ENCODE results near the gene MYPOP. TPM values are rescaled to one million over a fixed set of nuclear protein-coding genes. Genes with fewer than 3 reads are reported as not detected.

Gene MYPOP
- total RNA-seq, 1 donor = 2.6 TPM

DNA sequence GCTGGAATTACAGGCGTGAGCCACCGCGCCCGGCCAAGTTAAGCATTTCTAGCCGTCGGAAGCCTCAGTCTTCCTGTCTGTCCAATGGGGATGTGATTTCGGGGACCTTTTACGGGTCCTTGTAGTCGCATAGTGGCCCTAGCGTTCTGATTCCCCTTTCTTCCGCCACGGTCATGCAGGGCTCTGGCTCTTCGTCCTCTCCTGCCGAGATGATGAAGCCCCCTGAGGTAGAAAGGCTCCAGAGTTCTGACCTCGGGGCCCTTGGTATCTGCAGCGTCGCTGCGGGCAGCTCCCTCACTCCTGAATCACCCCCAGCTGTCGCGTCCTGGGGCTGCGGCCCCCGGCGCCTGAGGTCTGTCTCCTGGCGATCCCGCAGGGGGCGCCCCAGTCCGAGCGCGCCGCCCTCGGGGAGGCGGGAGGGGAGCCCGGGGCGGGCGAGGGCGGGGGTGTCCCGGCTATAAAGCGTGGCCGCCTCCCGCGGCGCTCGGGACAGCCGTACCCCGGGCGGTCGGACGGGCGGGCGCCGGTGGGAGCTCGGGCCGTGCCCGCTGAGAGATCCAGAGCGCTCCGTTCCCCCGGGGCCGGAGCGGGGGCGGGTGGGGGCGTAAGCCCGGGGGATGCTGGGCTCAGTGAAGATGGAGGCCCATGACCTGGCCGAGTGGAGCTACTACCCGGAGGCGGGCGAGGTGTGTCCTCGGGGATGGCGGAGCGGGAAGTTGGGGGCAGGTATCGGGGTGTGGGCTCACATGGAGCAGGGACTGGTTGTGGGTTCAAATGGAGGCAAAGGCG is 38.4 kb downstream of the MYPOP start, which contains the start of gene FOXA3:
FOXA3 (plus strand) TSS at position 487 of the 789 bp plus-strand sequence; CDS start at position 618, 131 bp downstream.
- peak; percentile 28 for DNase-seq (ENCODE audit: low read depth)
- TF ChIP-seq, protein P1, sequence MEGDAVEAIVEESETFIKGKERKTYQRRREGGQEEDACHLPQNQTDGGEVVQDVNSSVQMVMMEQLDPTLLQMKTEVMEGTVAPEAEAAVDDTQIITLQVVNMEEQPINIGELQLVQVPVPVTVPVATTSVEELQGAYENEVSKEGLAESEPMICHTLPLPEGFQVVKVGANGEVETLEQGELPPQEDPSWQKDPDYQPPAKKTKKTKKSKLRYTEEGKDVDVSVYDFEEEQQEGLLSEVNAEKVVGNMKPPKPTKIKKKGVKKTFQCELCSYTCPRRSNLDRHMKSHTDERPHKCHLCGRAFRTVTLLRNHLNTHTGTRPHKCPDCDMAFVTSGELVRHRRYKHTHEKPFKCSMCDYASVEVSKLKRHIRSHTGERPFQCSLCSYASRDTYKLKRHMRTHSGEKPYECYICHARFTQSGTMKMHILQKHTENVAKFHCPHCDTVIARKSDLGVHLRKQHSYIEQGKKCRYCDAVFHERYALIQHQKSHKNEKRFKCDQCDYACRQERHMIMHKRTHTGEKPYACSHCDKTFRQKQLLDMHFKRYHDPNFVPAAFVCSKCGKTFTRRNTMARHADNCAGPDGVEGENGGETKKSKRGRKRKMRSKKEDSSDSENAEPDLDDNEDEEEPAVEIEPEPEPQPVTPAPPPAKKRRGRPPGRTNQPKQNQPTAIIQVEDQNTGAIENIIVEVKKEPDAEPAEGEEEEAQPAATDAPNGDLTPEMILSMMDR (IDR thresholded peaks at IDR 0.05; ENCODE audit: insufficient read depth, low read depth, low read length) = peak; percentile 46
- peak within 1 kb of the TSS; percentile 98 for H3K4me3 ChIP-seq (ENCODE audit: low read depth, low read length)

- peak overlapping the region; percentile 98 for H3K4me3 ChIP-seq (ENCODE audit: low read depth, low read length)
- TF ChIP-seq, protein P1 (IDR thresholded peaks at IDR 0.05; ENCODE audit: insufficient read depth, low read depth, low read length) = no peak
- DNase-seq (ENCODE audit: low read depth) = no peak
Measured at GRCh38 chr19:45863335-45863839, 39.0 kb downstream of the MYPOP start.

GRCh38 chr19:45862564-45863334 is 39.7 kb downstream of the MYPOP start, which contains the start of gene SYMPK:
Gene SYMPK (minus strand): TSS chr19:45863147. CDS start chr19:45854495, 8,652 bp downstream.
- H3K4me3 ChIP-seq (ENCODE audit: low read depth, low read length) = peak within 1 kb of the TSS; percentile 98
- TF ChIP-seq, protein P1 (IDR thresholded peaks at IDR 0.05; ENCODE audit: insufficient read depth, low read depth, low read length) = no peak
- DNase-seq (ENCODE audit: low read depth) = peak; percentile 98

GRCh38 chr19:45862271-45862563 is 40.2 kb downstream of the MYPOP start:
- no peak for DNase-seq (ENCODE audit: low read depth)
- TF ChIP-seq, protein P1 (IDR thresholded peaks at IDR 0.05; ENCODE audit: insufficient read depth, low read depth, low read length) = no peak

GRCh38 chr19:45860359-45861259 is 41.8 kb downstream of the MYPOP start:
- no peak overlapping the region for H3K4me3 ChIP-seq (ENCODE audit: low read depth, low read length)
- TF ChIP-seq, protein P1 (IDR thresholded peaks at IDR 0.05; ENCODE audit: insufficient read depth, low read depth, low read length) = no peak
- DNase-seq (ENCODE audit: low read depth) = no peak

More at GRCh38 chr19:45862271-45862563, 40.2 kb downstream of the MYPOP start:
- peak overlapping the region; percentile 98 for H3K4me3 ChIP-seq (ENCODE audit: low read depth, low read length)

DNA sequence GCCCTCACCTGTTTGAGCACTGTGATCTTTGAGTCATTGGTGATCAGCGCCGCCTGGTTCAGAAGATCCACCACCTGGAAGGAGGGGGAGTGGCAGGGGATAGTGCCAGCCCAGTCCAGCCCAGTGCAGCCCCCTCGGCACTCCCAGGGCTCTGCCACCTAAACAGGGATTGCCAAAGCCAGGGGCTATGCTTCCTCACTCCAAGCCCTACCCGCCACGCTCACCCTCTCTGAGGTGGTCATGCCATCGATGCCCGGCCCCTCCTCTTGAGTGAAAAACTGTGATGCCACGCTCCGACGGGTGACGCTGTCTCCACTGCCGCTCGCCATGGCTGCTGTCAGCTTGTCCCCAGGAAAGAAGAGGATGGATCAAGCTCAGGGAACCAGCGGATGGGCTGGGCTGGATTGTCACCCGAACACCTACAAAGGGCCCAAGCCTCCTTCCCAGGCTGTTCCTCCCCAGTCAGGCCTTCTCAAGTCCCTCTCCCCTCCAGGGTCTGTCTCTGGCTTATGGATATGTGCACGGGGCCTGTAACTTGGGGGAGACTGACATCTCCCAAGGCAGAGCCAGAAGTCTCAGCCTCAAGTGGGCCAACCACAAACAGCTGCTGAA is 48.1 kb downstream of the MYPOP start:
- TF ChIP-seq, protein P1 (IDR thresholded peaks at IDR 0.05; ENCODE audit: insufficient read depth, low read depth, low read length) = no peak
- DNase-seq (ENCODE audit: low read depth) = no peak
- H3K4me3 ChIP-seq (ENCODE audit: low read depth, low read length) = no peak overlapping the region

Data from fibroblast of villous mesenchyme (primary cell).